Neutrophil (primary cell): Measurements from ENCODE around the gene JAG2.

ENCODE experiments used
- H3K27ac ChIP-seq: fragments of 200-600 bp; sonication (generic); 2 replicates; pipeline ENCODE4 v1.5.1; 2016; ENCODE audit warnings: mild to moderate bottlenecking, moderate library complexity
- H3K27me3 ChIP-seq: fragments of 200-600 bp; sonication (generic); 2 replicates; pipeline ENCODE4 v1.6.0; 2016; ENCODE audit warnings: mild to moderate bottlenecking
- H3K36me3 ChIP-seq: fragments of 200-600 bp; sonication (generic); 2 replicates; pipeline ENCODE4 v1.5.1; 2017
- H3K4me1 ChIP-seq, 2 experiments: fragments of 200-600 bp in 1 of 2; sonication (generic) in 1 of 2; 1 replicate in 1 of 2; 2 replicates in 1 of 2; pipeline versions ENCODE4 v1.5.1 to v1.6.1; 2013 to 2016; ENCODE audit warnings: low read depth in 1 of 2, low read length in 1 of 2, mild to moderate bottlenecking in 1 of 2, moderate library complexity in 1 of 2; ENCODE audit not compliant: control insufficient read depth in 1 of 2, insufficient read depth in 1 of 2
- H3K4me3 ChIP-seq, 2 experiments: fragments of 200-600 bp in 1 of 2; sonication (generic) in 1 of 2; 1 replicate in 1 of 2; 2 replicates in 1 of 2; pipeline ENCODE4 v1.5.1; 2013 to 2016; ENCODE audit warnings: low read depth in 1 of 2, low read length in 1 of 2, mild to moderate bottlenecking in 1 of 2, moderate library complexity in 1 of 2
- H3K9me3 ChIP-seq: fragments of 200-600 bp; sonication (generic); 2 replicates; pipeline ENCODE4 v1.5.1; 2016
- CTCF ChIP-seq: fragments of 200-600 bp; sonication (generic); IDR thresholded peaks from 2 replicates; pipeline ENCODE4 v1.5.1; 2016; ENCODE audit warnings: antibody characterized with exemption

Gene JAG2

GRCh38 chr14:105185973-105186372 lies 17.4 kb upstream of the JAG2 start:
- Histone ChIP-seq H3K4me1 (peaks cover 0 to 3% of the 10 kb centered on the region in 2 experiments), H3K4me3 (no peak overlapping the region), H3K9me3 (no peaks in the 10 kb centered on the region), H3K27ac (no peak overlapping the region), H3K27me3 (peaks cover 61% of the 10 kb centered on the region), H3K36me3 (no peaks in the 10 kb centered on the region)
- TF ChIP-seq CTCF = no peak

GRCh38 chr14:105185001-105185400 lies 16.4 kb upstream of the JAG2 start:
- H3K36me3 ChIP-seq = no peaks in the 10 kb centered on the region
- H3K27me3 ChIP-seq = peaks cover 67% of the 10 kb centered on the region
- H3K4me1 ChIP-seq = peaks cover 4 to 7% of the 10 kb centered on the region in 2 experiments
- no peak overlapping the region for H3K4me3 ChIP-seq
- H3K9me3 ChIP-seq = no peaks in the 10 kb centered on the region
- TF ChIP-seq CTCF = no peak
- no peak overlapping the region for H3K27ac ChIP-seq

GRCh38 chr14:105184461-105184860 lies 15.9 kb upstream of the JAG2 start:
- peaks cover 4 to 7% of the 10 kb centered on the region in 2 experiments for H3K4me1 ChIP-seq
- peaks cover 73% of the 10 kb centered on the region for H3K27me3 ChIP-seq
- H3K4me3 ChIP-seq = no peak overlapping the region
- H3K27ac ChIP-seq = no peak overlapping the region
- H3K9me3 ChIP-seq = no peaks in the 10 kb centered on the region
- TF ChIP-seq CTCF = no peak
- no peaks in the 10 kb centered on the region for H3K36me3 ChIP-seq

- H3K27ac ChIP-seq = no peak overlapping the region
- TF ChIP-seq CTCF = no peak
- no peaks in the 10 kb centered on the region for H3K9me3 ChIP-seq
- peaks cover 85% of the 10 kb centered on the region for H3K27me3 ChIP-seq
- H3K36me3 ChIP-seq = no peaks in the 10 kb centered on the region
- peaks cover 4 to 7% of the 10 kb centered on the region in 2 experiments for H3K4me1 ChIP-seq
- H3K4me3 ChIP-seq = no peak overlapping the region
Measured at GRCh38 chr14:105182296-105183020, 13.9 kb upstream of the JAG2 start.

- H3K4me3 ChIP-seq = no peak overlapping the region
- H3K9me3 ChIP-seq = no peaks in the 10 kb centered on the region
- no peak for TF ChIP-seq CTCF
- no peaks in the 10 kb centered on the region for H3K36me3 ChIP-seq
- H3K27me3 ChIP-seq = peaks cover 91% of the 10 kb centered on the region
- peaks cover 4 to 7% of the 10 kb centered on the region in 2 experiments for H3K4me1 ChIP-seq
- no peak overlapping the region for H3K27ac ChIP-seq
Measured at GRCh38 chr14:105181549-105182295, 13.1 kb upstream of the JAG2 start.
